Hepatocyte (in vitro differentiated cells): ENCODE measurements around the gene TMEM108. TPM values are rescaled to one million over a fixed set of nuclear protein-coding genes. Genes with fewer than 3 reads are reported as not detected.

ENCODE experiments used
- DNase-seq: peaks from one replicate; pipeline ENCODE4 v3.0.0-alpha.2; 2016; ENCODE audit warnings: low spot score
- H2AFZ ChIP-seq: fragments of 200-600 bp; sonication (generic); 2 replicates; pipeline ENCODE4 v1.6.0; 2016; ENCODE audit warnings: antibody characterized with exemption, mild to moderate bottlenecking
- H3K27ac ChIP-seq: fragments of 200-600 bp; sonication (generic); 2 replicates; pipeline ENCODE4 v1.5.1; 2016; ENCODE audit warnings: mild to moderate bottlenecking
- H3K27me3 ChIP-seq: fragments of 200-600 bp; sonication (generic); 2 replicates; pipeline ENCODE4 v1.6.1; 2016
- H3K36me3 ChIP-seq: fragments of 200-600 bp; sonication (generic); replicated peaks from 2 replicates; pipeline ENCODE4 v1.5.1; 2016; ENCODE audit warnings: low read depth; ENCODE audit not compliant: insufficient read depth
- H3K4me1 ChIP-seq: fragments of 200-600 bp; sonication (generic); 2 replicates; pipeline ENCODE4 v1.5.1; 2016; ENCODE audit warnings: mild to moderate bottlenecking, moderate library complexity; ENCODE audit not compliant: insufficient read depth
- H3K4me2 ChIP-seq: fragments of 200-600 bp; sonication (generic); 2 replicates; pipeline ENCODE4 v1.6.0; 2016
- H3K4me3 ChIP-seq: fragments of 200-600 bp; sonication (generic); 2 replicates; pipeline ENCODE4 v1.5.1; 2016; ENCODE audit warnings: mild to moderate bottlenecking
- H3K79me2 ChIP-seq: fragments of 200-600 bp; sonication (generic); 2 replicates; pipeline ENCODE4 v1.6.0; 2017; ENCODE audit warnings: mild to moderate bottlenecking
- H3K9me2 ChIP-seq: fragments of 200-600 bp; sonication (generic); replicated peaks from 2 replicates; pipeline ENCODE4 v1.6.0; 2017; ENCODE audit warnings: mild to moderate bottlenecking; ENCODE audit not compliant: insufficient read depth
- H3K9me3 ChIP-seq: fragments of 200-600 bp; sonication (generic); 2 replicates; pipeline ENCODE4 v1.5.1; 2016; ENCODE audit warnings: low read depth, mild to moderate bottlenecking
- H4K20me1 ChIP-seq: fragments of 200-600 bp; sonication (generic); 2 replicates; pipeline ENCODE4 v1.6.0; 2016; ENCODE audit warnings: mild to moderate bottlenecking; ENCODE audit not compliant: insufficient read depth, poor library complexity, severe bottlenecking
- CTCF ChIP-seq: fragments of 200-600 bp; sonication (generic); IDR thresholded peaks from 2 replicates; pipeline ENCODE4 v1.5.1; 2016; ENCODE audit warnings: antibody characterized with exemption, mild to moderate bottlenecking; ENCODE audit not compliant: poor library complexity
- EZH2 ChIP-seq: fragments of 200-600 bp; sonication (generic); IDR thresholded peaks from 2 replicates; pipeline ENCODE4 v1.6.1; 2016; ENCODE audit warnings: antibody characterized with exemption, mild to moderate bottlenecking, borderline replicate concordance
- EZH2phosphoT487 ChIP-seq: fragments of 200-600 bp; sonication (generic); IDR thresholded peaks from one replicate; pipeline ENCODE4 v1.6.1; 2018; ENCODE audit warnings: antibody characterized with exemption, mild to moderate bottlenecking, low read depth, moderate library complexity; ENCODE audit not compliant: unreplicated experiment, severe bottlenecking
- WGBS: methylation state at CpG from one replicate; pipeline ENCODE4 v1.1.6; 2016; ENCODE audit warnings: low lambda C conversion rate; ENCODE audit errors: missing lambda C conversion rate; 5-methylcytosine and 5-hydroxymethylcytosine counted together
- polyA plus RNA-seq: library from polyadenylated mRNA; unstranded; fragments of >200 nt; fragmentation: Nextera tagmentation; extraction: Ambion mirVana; gene quantifications from 2 replicates; pipeline ENCODE4 v1.2.1, GENCODE V29; 2016
- total RNA-seq: library from RNA; depleted of rRNA; stranded (reverse); fragments of >200 nt; gene quantifications from 2 replicates; pipeline ENCODE4 v1.2.3, GENCODE V29; 2014

TMEM108 gene
- total and polyA plus RNA-seq, 2 experiments from 2014 or later: 0.53 to 6.5 TPM

GRCh38 chr3:133295199-133295901, 257.2 kb downstream of the TMEM108 start:
- H3K27ac ChIP-seq: no peak overlapping the region
- H3K27me3 ChIP-seq: no peaks in the 10 kb centered on the region

GRCh38 chr3:133295944-133296917, 258.0 kb downstream of the TMEM108 start:
- H3K4me1 ChIP-seq: peaks cover 2% of the 10 kb centered on the region
- H3K36me3 ChIP-seq: no peaks in the 10 kb centered on the region
- TF ChIP-seq EZH2: no peak
- no peak for TF ChIP-seq CTCF
- no peak for TF ChIP-seq EZH2phosphoT487
- 89% methylated on average over 6 of the region's 6 CpGs for WGBS
- no peaks in the 10 kb centered on the region for H3K9me3 ChIP-seq
- H3K9me2 ChIP-seq: no peaks in the 10 kb centered on the region
- H3K27me3 ChIP-seq: no peaks in the 10 kb centered on the region
- no peak for DNase-seq
- H3K4me2 ChIP-seq: no peak overlapping the region
- no peaks in the 10 kb centered on the region for H4K20me1 ChIP-seq
- no peak overlapping the region for H3K27ac ChIP-seq
- no peak overlapping the region for H2AFZ ChIP-seq
- H3K79me2 ChIP-seq: no peaks in the 10 kb centered on the region
- H3K4me3 ChIP-seq: no peak overlapping the region

More at GRCh38 chr3:133295199-133295901, 257.2 kb downstream of the TMEM108 start:
- H4K20me1 ChIP-seq: no peaks in the 10 kb centered on the region
- H3K9me2 ChIP-seq: no peaks in the 10 kb centered on the region
- no peaks in the 10 kb centered on the region for H3K4me1 ChIP-seq
- no peak for TF ChIP-seq EZH2
- no peak for TF ChIP-seq CTCF
- TF ChIP-seq EZH2phosphoT487: no peak
- no peaks in the 10 kb centered on the region for H3K9me3 ChIP-seq
- no peak overlapping the region for H3K4me3 ChIP-seq
- no peaks in the 10 kb centered on the region for H3K36me3 ChIP-seq
- no peak for DNase-seq
- H3K79me2 ChIP-seq: no peaks in the 10 kb centered on the region
- no peak overlapping the region for H2AFZ ChIP-seq
- WGBS: 87% methylated on average over 4 of the region's 4 CpGs
- no peak overlapping the region for H3K4me2 ChIP-seq

- peaks cover 5% of the 10 kb centered on the region for H3K4me1 ChIP-seq
- no peak for DNase-seq
- H4K20me1 ChIP-seq: no peaks in the 10 kb centered on the region
- no peaks in the 10 kb centered on the region for H3K79me2 ChIP-seq
- no peak for TF ChIP-seq EZH2phosphoT487
- no peak for TF ChIP-seq EZH2
- no peak for TF ChIP-seq CTCF
- no peak overlapping the region for H2AFZ ChIP-seq
- H3K9me3 ChIP-seq: no peaks in the 10 kb centered on the region
- no peak overlapping the region for H3K4me2 ChIP-seq
- no peak overlapping the region for H3K4me3 ChIP-seq
- 85% methylated on average over 5 of the region's 5 CpGs for WGBS
- no peaks in the 10 kb centered on the region for H3K36me3 ChIP-seq
- H3K27me3 ChIP-seq: no peaks in the 10 kb centered on the region
- H3K9me2 ChIP-seq: no peaks in the 10 kb centered on the region
- H3K27ac ChIP-seq: no peak overlapping the region
Observed at GRCh38 chr3:133296981-133297380, 258.8 kb downstream of the TMEM108 start.
